ENCODE results near the gene MBD3L5.
"Not testable (repeated sequence)": the region's sequence is repeated elsewhere in the genome, so short reads cannot be mapped to it uniquely, and the experiment has no call there.

Gene MBD3L5

GRCh38 chr19:7006135-7006704, 24.2 kb upstream of the MBD3L5 start:
- Histone ChIP-seq H3K27ac (ENCODE audit: low read length) (no peak overlapping the region), H3K4me1 (ENCODE audit: control insufficient read depth, insufficient read depth, low read length) (no peaks in the 10 kb centered on the region), H3K9ac (ENCODE audit: low read length in 2 of 2) (no peak overlapping the region), H3K36me3 (ENCODE audit: control insufficient read depth in 2 of 2, insufficient read depth in 2 of 2, low read length in 2 of 2) (no peaks in the 10 kb centered on the region), H3K4me3 (ENCODE audit: low read length in 2 of 2) (no peak overlapping the region), H3K27me3 (ENCODE audit: control insufficient read depth in 1 of 2, insufficient read depth in 2 of 2, low read length in 2 of 2) (peaks cover 0 to 5% of the 10 kb centered on the region in 2 donors), H3K9me3 (ENCODE audit: control insufficient read depth in 2 of 2, low read length in 2 of 2) (no peaks in the 10 kb centered on the region)

DNA sequence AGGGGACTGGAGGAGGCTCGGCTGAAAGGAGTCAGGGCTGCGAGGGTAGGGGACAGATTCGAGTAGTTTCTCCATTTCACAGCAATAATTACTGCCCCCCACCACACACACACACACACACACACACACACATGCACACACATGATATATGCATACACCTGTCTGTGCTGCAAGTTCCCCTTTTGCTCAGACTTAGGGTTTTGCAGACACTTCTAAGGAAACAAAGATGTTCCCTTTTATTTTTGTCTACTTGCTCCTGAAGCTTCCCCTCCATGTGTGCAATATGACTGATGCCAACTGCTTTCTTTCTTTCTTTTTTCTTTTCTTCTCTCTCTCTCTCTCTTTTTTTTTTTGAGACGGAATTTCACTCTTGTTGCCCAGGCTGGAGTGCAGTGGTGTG, 22.5 kb upstream of the MBD3L5 start:
- H3K36me3 ChIP-seq (ENCODE audit: control insufficient read depth in 2 of 2, insufficient read depth in 2 of 2, low read length in 2 of 2) = no peaks in the 10 kb centered on the region
- no peaks in the 10 kb centered on the region for H3K4me1 ChIP-seq (ENCODE audit: control insufficient read depth, insufficient read depth, low read length)
- no peak overlapping the region for H3K9ac ChIP-seq (ENCODE audit: low read length in 2 of 2)
- H3K27ac ChIP-seq (ENCODE audit: low read length) = no peak overlapping the region
- H3K4me3 ChIP-seq (ENCODE audit: low read length in 2 of 2) = no peak overlapping the region
- H3K9me3 ChIP-seq (ENCODE audit: control insufficient read depth in 2 of 2, low read length in 2 of 2) = no peaks in the 10 kb centered on the region
- peaks cover 0 to 5% of the 10 kb centered on the region in 2 donors for H3K27me3 ChIP-seq (ENCODE audit: control insufficient read depth in 1 of 2, insufficient read depth in 2 of 2, low read length in 2 of 2)

GRCh38 chr19:7010722-7011593, 19.4 kb upstream of the MBD3L5 start:
- no peak overlapping the region for H3K4me3 ChIP-seq (ENCODE audit: low read length in 2 of 2)

GRCh38 chr19:7013678-7014077, 16.7 kb upstream of the MBD3L5 start:
- H3K4me1 ChIP-seq (ENCODE audit: control insufficient read depth, insufficient read depth, low read length) = no peaks in the 10 kb centered on the region
- no peak overlapping the region for H3K27ac ChIP-seq (ENCODE audit: low read length)
- H3K27me3 ChIP-seq (ENCODE audit: control insufficient read depth in 1 of 2, insufficient read depth in 2 of 2, low read length in 2 of 2) = no peaks in the 10 kb centered on the region

More at GRCh38 chr19:7010722-7011593, 19.4 kb upstream of the MBD3L5 start:
- Histone ChIP-seq H3K9me3 (ENCODE audit: control insufficient read depth in 2 of 2, low read length in 2 of 2) (no peaks in the 10 kb centered on the region), H3K27ac (ENCODE audit: low read length) (no peak overlapping the region), H3K4me1 (ENCODE audit: control insufficient read depth, insufficient read depth, low read length) (no peaks in the 10 kb centered on the region), H3K27me3 (ENCODE audit: control insufficient read depth in 1 of 2, insufficient read depth in 2 of 2, low read length in 2 of 2) (no peaks in the 10 kb centered on the region), H3K9ac (ENCODE audit: low read length in 2 of 2) (no peak overlapping the region), H3K36me3 (ENCODE audit: control insufficient read depth in 2 of 2, insufficient read depth in 2 of 2, low read length in 2 of 2) (no peaks in the 10 kb centered on the region)

DNA sequence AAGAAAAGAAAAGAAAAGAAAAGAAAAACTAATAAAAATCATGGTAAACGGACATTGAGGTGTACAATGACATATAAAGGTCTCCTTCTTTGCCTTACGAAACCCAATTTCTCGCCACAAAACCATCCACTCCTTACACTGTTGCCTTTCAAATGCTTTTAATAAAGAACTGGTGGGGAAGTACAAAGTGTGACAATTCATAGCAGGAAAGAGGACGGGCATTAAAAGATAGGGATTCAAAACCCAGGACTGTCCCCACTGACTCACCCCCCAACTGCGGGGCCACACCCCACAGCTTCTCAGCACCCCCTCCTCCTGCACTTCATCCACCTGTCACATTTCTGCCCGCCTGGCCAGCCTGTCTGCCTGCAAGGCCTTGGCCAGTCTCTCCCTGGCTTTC, 11.6 kb upstream of the MBD3L5 start:
- no peak overlapping the region for H3K9ac ChIP-seq (ENCODE audit: low read length in 2 of 2)
- H3K27me3 ChIP-seq (ENCODE audit: control insufficient read depth in 1 of 2, insufficient read depth in 2 of 2, low read length in 2 of 2) = no peaks in the 10 kb centered on the region
- H3K4me1 ChIP-seq (ENCODE audit: control insufficient read depth, insufficient read depth, low read length) = no peaks in the 10 kb centered on the region

More at GRCh38 chr19:7013678-7014077, 16.7 kb upstream of the MBD3L5 start:
- no peak overlapping the region for H3K9ac ChIP-seq (ENCODE audit: low read length in 2 of 2)
- no peaks in the 10 kb centered on the region for H3K9me3 ChIP-seq (ENCODE audit: control insufficient read depth in 2 of 2, low read length in 2 of 2)
- H3K36me3 ChIP-seq (ENCODE audit: control insufficient read depth in 2 of 2, insufficient read depth in 2 of 2, low read length in 2 of 2) = no peaks in the 10 kb centered on the region
- H3K4me3 ChIP-seq (ENCODE audit: low read length in 2 of 2) = no peak overlapping the region

GRCh38 chr19:7021331-7021730, 9.0 kb upstream of the MBD3L5 start, which contains the start of gene MBD3L2B:
MBD3L2B (minus strand) TSS chr19:7021431; CDS start chr19:7021397, 34 bp downstream.
- H3K9me3 ChIP-seq (ENCODE audit: control insufficient read depth in 2 of 2, low read length in 2 of 2); H3K36me3 ChIP-seq (ENCODE audit: control insufficient read depth in 2 of 2, insufficient read depth in 2 of 2, low read length in 2 of 2); H3K4me1 ChIP-seq (ENCODE audit: control insufficient read depth, insufficient read depth, low read length); H3K27me3 ChIP-seq (ENCODE audit: control insufficient read depth in 1 of 2, insufficient read depth in 2 of 2, low read length in 2 of 2); H3K9ac ChIP-seq (ENCODE audit: low read length in 2 of 2); H3K27ac ChIP-seq (ENCODE audit: low read length); H3K4me3 ChIP-seq (ENCODE audit: low read length in 2 of 2): not testable (repeated sequence)

More for the DNA sequence above, 11.6 kb upstream of the MBD3L5 start:
- no peak overlapping the region for H3K27ac ChIP-seq (ENCODE audit: low read length)
- H3K4me3 ChIP-seq (ENCODE audit: low read length in 2 of 2) = no peak overlapping the region
- H3K36me3 ChIP-seq (ENCODE audit: control insufficient read depth in 2 of 2, insufficient read depth in 2 of 2, low read length in 2 of 2) = no peaks in the 10 kb centered on the region
- H3K9me3 ChIP-seq (ENCODE audit: control insufficient read depth in 2 of 2, low read length in 2 of 2) = no peaks in the 10 kb centered on the region

DNA sequence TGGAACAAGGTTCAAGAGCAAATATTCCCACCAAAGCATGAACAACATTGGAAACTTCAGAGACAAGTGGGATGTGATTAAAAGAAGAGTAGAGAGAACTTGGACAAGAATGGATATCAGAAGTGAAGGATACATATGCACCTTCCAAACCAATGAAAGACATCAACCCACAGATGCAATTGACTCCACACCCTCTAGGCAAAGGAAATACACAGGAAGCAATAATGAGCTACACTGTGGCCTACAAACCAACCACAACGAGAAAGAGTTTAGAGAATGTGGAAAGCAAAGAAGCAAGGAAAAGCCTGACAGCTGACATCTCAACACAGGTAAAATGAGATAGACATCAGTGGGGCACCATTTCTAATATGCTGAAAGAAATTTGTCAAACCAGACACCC, 1.6 kb upstream of the MBD3L5 start:
- not testable (repeated sequence) for H3K9ac ChIP-seq (ENCODE audit: low read length in 2 of 2); H3K4me1 ChIP-seq (ENCODE audit: control insufficient read depth, insufficient read depth, low read length)

GRCh38 chr19:7040079-7040478, 9.7 kb downstream of the MBD3L5 start, which contains the start of gene MBD3L4:
MBD3L4 (minus strand) TSS chr19:7040179; CDS start chr19:7040144, 35 bp downstream.
- H3K4me3 ChIP-seq (ENCODE audit: low read length in 2 of 2); H3K9ac ChIP-seq (ENCODE audit: low read length in 2 of 2); H3K4me1 ChIP-seq (ENCODE audit: control insufficient read depth, insufficient read depth, low read length); H3K27me3 ChIP-seq (ENCODE audit: control insufficient read depth in 1 of 2, insufficient read depth in 2 of 2, low read length in 2 of 2); H3K9me3 ChIP-seq (ENCODE audit: control insufficient read depth in 2 of 2, low read length in 2 of 2); H3K36me3 ChIP-seq (ENCODE audit: control insufficient read depth in 2 of 2, insufficient read depth in 2 of 2, low read length in 2 of 2); H3K27ac ChIP-seq (ENCODE audit: low read length): not testable (repeated sequence)

More for the DNA sequence above, 1.6 kb upstream of the MBD3L5 start:
- H3K36me3 ChIP-seq (ENCODE audit: control insufficient read depth in 2 of 2, insufficient read depth in 2 of 2, low read length in 2 of 2); H3K27me3 ChIP-seq (ENCODE audit: control insufficient read depth in 1 of 2, insufficient read depth in 2 of 2, low read length in 2 of 2); H3K4me3 ChIP-seq (ENCODE audit: low read length in 2 of 2); H3K9me3 ChIP-seq (ENCODE audit: control insufficient read depth in 2 of 2, low read length in 2 of 2); H3K27ac ChIP-seq (ENCODE audit: low read length): not testable (repeated sequence)

- H3K9ac ChIP-seq (ENCODE audit: low read length in 2 of 2); H3K27ac ChIP-seq (ENCODE audit: low read length): not testable (repeated sequence)
Measured at GRCh38 chr19:7041563-7041962, 11.2 kb downstream of the MBD3L5 start.

GRCh38 chr19:7049021-7049420, 18.6 kb downstream of the MBD3L5 start, which contains the start of gene MBD3L2:
MBD3L2 (plus strand) TSS chr19:7049321; CDS start chr19:7049374, 53 bp downstream.
- H3K9me3 ChIP-seq (ENCODE audit: control insufficient read depth in 2 of 2, low read length in 2 of 2) = not testable (repeated sequence)

More at GRCh38 chr19:7041563-7041962, 11.2 kb downstream of the MBD3L5 start:
- not testable (repeated sequence) for H3K9me3 ChIP-seq (ENCODE audit: control insufficient read depth in 2 of 2, low read length in 2 of 2); H3K27me3 ChIP-seq (ENCODE audit: control insufficient read depth in 1 of 2, insufficient read depth in 2 of 2, low read length in 2 of 2); H3K4me3 ChIP-seq (ENCODE audit: low read length in 2 of 2); H3K36me3 ChIP-seq (ENCODE audit: control insufficient read depth in 2 of 2, insufficient read depth in 2 of 2, low read length in 2 of 2); H3K4me1 ChIP-seq (ENCODE audit: control insufficient read depth, insufficient read depth, low read length)

GRCh38 chr19:7051421-7051820, 21.0 kb downstream of the MBD3L5 start:
- not testable (repeated sequence) for H3K4me1 ChIP-seq (ENCODE audit: control insufficient read depth, insufficient read depth, low read length); H3K9me3 ChIP-seq (ENCODE audit: control insufficient read depth in 2 of 2, low read length in 2 of 2); H3K27ac ChIP-seq (ENCODE audit: low read length); H3K36me3 ChIP-seq (ENCODE audit: control insufficient read depth in 2 of 2, insufficient read depth in 2 of 2, low read length in 2 of 2); H3K9ac ChIP-seq (ENCODE audit: low read length in 2 of 2); H3K4me3 ChIP-seq (ENCODE audit: low read length in 2 of 2); H3K27me3 ChIP-seq (ENCODE audit: control insufficient read depth in 1 of 2, insufficient read depth in 2 of 2, low read length in 2 of 2)

More at GRCh38 chr19:7049021-7049420, 18.6 kb downstream of the MBD3L5 start, which contains the start of gene MBD3L2:
- not testable (repeated sequence) for H3K27ac ChIP-seq (ENCODE audit: low read length); H3K9ac ChIP-seq (ENCODE audit: low read length in 2 of 2); H3K4me3 ChIP-seq (ENCODE audit: low read length in 2 of 2); H3K4me1 ChIP-seq (ENCODE audit: control insufficient read depth, insufficient read depth, low read length); H3K27me3 ChIP-seq (ENCODE audit: control insufficient read depth in 1 of 2, insufficient read depth in 2 of 2, low read length in 2 of 2); H3K36me3 ChIP-seq (ENCODE audit: control insufficient read depth in 2 of 2, insufficient read depth in 2 of 2, low read length in 2 of 2)
